GM11168 (cell line): Measurements from ENCODE around the gene PLXNA1.

Source experiments
- in situ Hi-C: fragments of 300-500 bp; cut with MboI; formaldehyde crosslinking; loops from one replicate; pipeline ENCODE4 v1.12.0; 2022; ENCODE audit warnings: low sequenced_read_pairs; ENCODE audit not compliant: unreplicated experiment

PLXNA1 gene

GRCh38 chr3:126952261-126952982 lies 30.5 kb upstream of the PLXNA1 start:
- in situ Hi-C loops: no loop called here

- in situ Hi-C loops: no loop called here
These were observed 29.8 kb upstream of the PLXNA1 start for GRCh38 chr3:126952983-126953660.

GRCh38 chr3:126954141-126954842 lies 28.6 kb upstream of the PLXNA1 start:
- in situ Hi-C loops: no loop called here

DNA sequence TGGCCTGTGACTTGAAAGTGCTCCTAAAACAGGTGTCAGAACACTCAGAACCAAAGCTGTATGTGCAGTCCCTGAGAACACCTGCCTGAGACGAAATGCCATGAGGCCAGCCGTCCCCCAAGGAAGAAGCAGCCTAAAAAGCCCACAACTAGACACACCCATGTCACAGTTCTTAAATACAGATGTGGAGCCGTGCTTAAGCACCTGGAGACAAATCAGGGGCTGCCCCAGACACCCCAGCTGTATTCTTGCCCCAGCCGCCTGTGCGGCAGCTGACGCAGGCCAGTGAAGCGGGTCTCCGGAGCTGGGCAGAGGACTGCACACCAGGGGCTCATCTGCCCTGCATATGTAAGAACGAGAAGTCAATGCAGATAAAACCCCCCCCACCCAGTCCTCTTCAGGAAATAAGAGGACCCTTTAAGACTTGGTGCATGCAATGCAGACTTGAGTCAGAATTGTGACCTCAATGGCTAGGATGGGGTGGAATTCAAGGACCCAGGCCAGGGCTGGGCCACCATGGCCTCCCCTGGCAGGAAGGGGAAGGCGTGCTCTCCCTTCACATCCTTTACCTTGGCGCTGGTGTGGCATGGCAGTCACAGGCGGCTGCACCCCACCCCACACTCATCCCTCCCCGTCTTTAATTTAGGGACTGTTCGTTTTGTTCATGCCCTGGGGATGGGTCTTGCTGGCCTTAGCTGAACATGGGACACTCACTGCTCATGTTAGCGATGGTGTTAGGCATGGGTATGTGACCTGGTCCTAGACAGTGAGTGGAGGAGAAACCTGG lies 27.7 kb upstream of the PLXNA1 start:
- in situ Hi-C loops: no loop called here

DNA sequence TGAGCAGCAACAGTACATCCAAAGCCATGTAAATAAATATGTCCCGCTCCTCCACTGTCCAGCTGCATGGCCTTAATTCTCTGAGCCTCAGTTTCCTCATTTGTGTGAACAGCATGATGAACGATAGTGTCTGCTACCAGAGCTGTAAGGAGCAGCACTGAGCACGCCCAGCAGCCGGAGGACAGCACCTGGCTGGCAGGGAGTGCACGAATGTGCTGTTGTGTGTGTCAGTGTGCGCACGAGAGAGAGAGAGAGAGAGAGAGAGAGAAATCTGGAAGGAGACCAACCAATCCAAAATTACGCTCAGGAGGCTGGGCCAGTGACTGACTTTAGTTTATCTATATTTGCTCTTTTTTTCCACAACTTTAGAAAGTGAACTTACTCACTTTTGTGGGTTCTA lies 26.6 kb upstream of the PLXNA1 start:
- in situ Hi-C loops: no loop called here

GRCh38 chr3:126956866-126957650 lies 25.9 kb upstream of the PLXNA1 start:
- in situ Hi-C loops: no loop called here

- in situ Hi-C loops: no loop called here
These were observed 24.9 kb upstream of the PLXNA1 start for GRCh38 chr3:126957776-126958637.

DNA sequence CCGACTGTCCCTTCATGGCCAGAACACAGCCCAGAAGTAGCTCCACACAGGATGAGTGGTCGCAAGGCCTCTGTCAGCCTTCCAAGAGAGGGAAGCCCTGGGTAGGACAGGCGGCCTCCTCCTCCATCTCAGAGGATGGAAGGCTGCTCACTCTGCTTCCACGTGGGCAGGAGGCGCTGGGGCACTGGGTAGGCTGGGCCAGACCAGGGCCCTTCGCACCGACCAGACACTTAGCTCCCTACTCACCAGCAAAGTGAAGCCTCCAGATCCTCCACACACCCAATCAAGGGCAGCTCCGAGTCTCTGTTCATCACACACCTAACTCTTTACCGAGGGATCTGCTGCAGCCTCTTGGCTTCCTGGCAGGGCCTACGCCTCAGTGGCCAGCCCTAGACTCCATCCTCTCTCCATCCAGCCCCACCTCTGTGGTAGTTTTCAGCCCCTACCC lies 24.3 kb upstream of the PLXNA1 start:
- in situ Hi-C loops: no loop called here

DNA sequence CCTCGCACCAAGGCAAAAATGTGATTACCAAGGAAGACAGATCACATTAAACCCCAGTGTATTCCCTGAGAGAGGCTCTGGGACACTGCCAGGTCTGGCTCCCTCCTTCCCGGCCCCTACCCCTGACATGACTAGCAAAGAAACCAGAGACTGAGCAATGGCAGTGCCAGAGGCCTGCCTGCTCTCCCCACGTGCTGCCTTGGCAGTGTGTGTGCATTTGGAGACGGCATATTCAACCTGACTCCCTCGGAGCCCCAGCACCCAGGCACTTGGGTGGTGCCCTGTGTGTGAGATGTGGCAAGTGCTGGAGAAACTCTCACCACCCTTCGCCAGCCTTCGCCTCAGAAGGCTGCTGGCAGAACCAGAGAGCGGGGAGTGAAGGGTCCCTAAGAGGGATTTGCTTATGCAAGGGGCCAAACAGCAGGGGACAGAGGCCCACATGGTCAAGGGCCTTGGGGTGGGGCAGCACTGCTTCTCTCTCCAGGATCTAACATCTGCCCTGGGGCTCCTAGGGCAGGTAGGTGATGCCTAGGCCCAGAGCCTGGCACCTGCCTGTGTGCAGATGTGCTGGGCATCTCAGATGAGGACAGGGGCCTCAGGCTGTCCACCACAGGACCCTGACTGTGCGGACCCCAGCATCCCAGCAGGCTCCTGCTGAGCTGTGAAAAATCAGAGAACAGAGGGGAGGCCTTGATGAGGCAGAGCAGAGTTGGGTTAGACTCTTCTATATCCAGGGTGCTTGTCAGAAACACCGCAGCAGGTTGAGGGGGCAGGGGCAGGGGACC lies 23.6 kb upstream of the PLXNA1 start:
- in situ Hi-C loops: no loop called here

DNA sequence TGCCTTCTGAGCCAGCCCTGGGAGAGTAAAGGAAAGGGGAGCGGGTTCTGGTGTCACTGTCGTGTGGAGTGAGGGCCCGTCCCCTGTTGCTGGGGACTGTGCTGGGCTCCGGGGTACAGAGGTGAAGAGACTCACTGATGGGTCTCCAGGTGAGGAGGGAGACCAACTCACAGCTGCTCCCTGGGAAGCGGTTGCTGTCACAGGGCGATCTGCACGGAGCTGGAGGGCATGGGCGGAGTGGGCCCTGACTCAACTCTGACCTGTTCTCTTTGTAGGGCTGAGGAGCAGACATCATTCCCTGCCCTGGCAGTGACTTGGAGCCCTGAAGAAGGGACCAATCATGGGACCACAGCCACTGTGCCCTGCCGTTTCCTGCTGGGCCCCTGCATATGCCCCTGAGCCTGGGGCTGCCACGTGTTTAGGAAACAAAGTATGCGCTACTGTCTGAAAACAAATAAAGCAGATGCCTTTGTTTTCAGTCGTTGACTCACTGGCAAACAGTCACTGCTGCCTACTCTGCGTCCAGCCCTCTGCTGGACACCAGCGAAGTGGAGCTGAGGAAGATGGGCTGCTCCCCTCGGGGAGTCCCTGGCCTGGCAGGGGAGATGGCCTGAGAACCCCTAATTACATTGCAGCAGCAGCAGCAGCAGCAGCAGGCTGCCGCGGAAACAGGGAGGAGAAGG lies 22.9 kb upstream of the PLXNA1 start:
- in situ Hi-C loops: no loop called here

DNA sequence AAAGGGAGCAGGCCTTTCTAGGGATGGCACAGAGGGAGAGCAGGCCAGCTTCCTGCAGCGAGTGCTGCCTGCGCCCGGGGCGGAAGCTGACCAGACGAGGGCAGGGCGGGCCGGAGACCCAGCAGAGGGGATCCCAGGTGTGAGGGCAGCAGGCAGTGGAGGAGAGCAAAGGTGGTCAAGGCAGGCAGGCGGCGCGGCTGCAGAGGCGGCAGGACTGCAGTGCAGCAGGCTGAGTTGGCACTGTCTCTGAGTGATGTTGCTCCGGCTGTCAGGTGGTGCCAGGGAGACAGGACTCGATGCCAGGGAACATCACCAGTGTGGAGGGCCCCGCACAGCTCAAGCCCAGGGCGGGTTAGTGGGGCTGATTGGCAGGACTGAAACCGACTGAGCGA lies 22.3 kb upstream of the PLXNA1 start:
- in situ Hi-C loops: no loop called here

DNA sequence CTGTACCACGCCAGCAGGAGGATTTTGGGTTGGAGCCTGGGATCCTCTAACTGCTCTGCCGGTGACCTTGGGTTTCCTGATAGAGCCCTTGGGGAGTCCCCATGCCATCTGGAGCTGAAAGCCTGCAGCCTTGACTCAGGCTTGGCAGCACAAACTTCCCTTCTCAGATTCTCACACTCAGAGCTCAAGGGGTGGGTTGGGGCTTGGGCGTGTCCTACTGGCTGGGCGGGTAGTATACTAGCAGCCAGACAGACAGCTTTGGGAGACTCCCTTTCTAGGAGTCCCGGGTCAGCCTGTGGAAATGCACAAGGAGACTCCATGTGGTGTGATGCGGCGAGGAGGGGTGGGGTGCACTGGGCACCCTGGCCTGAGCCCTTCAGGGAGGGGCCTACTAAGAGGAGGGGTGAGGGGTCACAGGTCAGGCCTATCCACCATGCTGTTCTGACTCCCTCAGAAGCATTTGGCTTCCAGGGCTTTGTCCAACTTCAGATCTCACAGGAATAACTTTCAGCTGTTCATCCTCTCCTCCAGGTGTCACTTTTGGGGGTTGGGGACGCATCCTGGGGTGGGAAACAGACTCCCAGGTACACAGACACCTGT lies 21.6 kb upstream of the PLXNA1 start:
- in situ Hi-C loops: no loop called here

DNA sequence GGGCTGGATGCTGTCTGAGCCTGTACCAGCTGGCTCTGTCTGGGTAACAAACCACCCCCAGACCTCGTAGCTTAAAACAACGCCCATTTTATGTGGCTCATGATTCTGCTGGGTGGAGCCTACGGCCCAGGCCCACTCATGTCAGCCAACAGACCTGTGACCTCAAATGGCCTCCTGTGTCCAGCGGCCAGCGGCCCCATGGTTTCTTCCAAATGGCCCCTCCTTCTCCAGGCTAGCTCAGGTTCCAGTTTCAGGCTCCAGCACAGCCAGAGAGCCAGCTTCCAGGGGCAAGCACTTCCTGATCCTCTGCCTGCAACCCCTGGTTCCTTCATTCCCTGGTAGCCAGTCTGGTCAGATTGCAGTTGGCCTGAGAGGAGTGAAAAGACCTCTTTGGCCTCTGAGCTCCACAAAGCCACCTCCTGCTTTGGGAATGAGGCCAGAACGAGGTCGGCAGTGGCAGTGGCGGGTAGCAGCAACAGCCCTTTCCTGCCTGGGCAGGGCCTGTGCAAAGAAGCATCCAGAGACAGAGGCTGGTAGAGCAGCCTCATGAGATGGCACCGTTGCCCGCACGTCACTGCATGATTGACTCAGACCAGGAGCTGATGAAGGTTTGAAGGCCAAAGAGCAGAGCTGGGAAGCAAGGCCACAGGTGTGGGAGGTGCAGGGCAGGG lies 21.0 kb upstream of the PLXNA1 start:
- in situ Hi-C loops: no loop called here

DNA sequence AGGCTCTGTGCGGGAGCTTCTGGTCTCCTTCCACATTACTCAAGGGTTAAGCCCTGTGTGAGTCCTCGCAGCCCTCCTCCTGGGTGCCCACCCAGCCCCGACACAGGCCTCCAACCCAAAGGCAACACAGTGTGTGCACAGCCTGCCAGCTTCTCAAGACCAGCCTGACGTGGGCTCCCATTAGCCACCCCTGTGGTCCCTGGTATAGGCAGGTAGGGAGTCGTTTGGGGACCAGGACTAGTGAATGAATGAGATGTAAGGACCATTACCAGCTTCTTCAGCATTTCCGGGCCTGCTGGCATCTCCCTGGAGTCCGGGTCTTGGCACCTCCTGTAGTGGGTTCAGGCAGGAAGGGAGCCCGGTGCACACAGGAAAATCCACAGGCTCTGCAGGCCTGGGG lies 20.2 kb upstream of the PLXNA1 start:
- in situ Hi-C loops: no loop called here

DNA sequence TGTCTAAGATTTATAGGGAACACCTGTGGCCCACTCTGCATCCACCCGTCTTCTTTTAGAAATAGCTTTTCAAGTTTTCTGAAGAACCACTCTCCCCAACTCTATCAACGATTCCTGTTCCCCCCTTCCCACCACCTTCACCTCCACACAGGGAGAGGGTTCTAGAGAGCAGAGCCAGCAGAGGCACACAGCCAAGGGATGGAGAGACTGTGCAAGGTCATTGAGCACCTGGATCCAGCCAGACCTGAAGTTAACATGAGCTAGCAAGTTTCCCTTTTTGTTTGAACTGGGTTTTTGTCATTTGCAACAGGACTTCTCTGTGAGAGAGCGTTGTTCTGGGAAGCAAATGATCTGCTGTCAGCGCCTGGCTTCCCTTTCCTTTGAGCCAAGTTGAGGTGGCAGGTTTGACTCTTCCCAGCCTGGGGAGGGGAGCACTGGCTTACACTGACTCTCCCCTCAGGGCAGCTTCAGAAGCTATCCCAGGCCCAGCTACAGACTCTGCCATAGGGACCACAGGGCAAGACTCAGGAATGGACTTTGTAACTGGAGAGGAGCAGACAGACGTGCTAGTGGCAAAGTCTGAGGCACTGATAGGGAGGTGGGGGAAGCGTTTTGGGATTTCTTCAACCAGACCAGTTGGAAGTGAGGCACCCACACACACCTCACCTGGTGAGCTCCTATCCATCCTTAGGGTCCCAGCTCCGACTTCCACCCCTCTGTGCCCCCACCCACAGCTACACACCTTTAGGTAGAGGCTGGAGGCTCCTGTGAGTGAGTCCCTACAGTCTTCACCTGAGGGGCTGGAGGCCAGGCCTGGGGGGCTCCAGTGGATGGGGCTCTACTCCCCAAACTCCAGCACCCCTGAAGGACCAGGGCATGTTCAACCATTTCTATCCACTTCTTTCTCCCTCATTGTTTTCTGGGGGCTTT lies 19.4 kb upstream of the PLXNA1 start:
- in situ Hi-C loops: no loop called here

- in situ Hi-C loops: no loop called here
These were observed 18.7 kb upstream of the PLXNA1 start for GRCh38 chr3:126964261-126964660.
